ENCODE measurements around the gene OR2T27. TPM values are rescaled to one million over a fixed set of nuclear protein-coding genes. Genes with fewer than 3 reads are reported as not detected.

The OR2T27 gene
- total RNA-seq, 4 donors from 2014 or later = not detected

- no peak for TF ChIP-seq CTCF (IDR thresholded peaks at IDR 0.05)
- no peak for DNase-seq (ENCODE audit: low spot score)
- ATAC-seq (ENCODE audit: low FRiP score) = no peak
Observed at GRCh38 chr1:248696261-248696660, 40.9 kb upstream of the OR2T27 start.

GRCh38 chr1:248695451-248696132, 40.3 kb upstream of the OR2T27 start:
- TF ChIP-seq CTCF (IDR thresholded peaks at IDR 0.05) = no peak
- DNase-seq (ENCODE audit: low spot score) = no peak
- peak; percentile 43 for ATAC-seq (ENCODE audit: low FRiP score)

- DNase-seq (ENCODE audit: low spot score) (no peak), ATAC-seq (ENCODE audit: low FRiP score) (no peak)
- no peak for TF ChIP-seq CTCF (IDR thresholded peaks at IDR 0.05)
Observed at GRCh38 chr1:248691567-248692155, 36.3 kb upstream of the OR2T27 start.

GRCh38 chr1:248688527-248689298, 33.4 kb upstream of the OR2T27 start:
- no peak for TF ChIP-seq CTCF (IDR thresholded peaks at IDR 0.05)
- no peak for DNase-seq (ENCODE audit: low spot score)
- peak; percentile 91 for ATAC-seq (ENCODE audit: low FRiP score)

GRCh38 chr1:248686815-248687214, 31.5 kb upstream of the OR2T27 start:
- ATAC-seq (ENCODE audit: low FRiP score) = no peak
- TF ChIP-seq CTCF (IDR thresholded peaks at IDR 0.05) = no peak
- DNase-seq (ENCODE audit: low spot score) = no peak

GRCh38 chr1:248681651-248682050, 26.3 kb upstream of the OR2T27 start:
- ATAC-seq (ENCODE audit: low FRiP score) (no peak), DNase-seq (ENCODE audit: low spot score) (no peak)
- no peak for TF ChIP-seq CTCF (IDR thresholded peaks at IDR 0.05)

Data from omental fat pad (tissue), 4 donors.